CD4-positive, alpha-beta T cell (primary cell): Measurements from ENCODE around the gene RBMXL2. TPM values are rescaled to one million over a fixed set of nuclear protein-coding genes. Genes with fewer than 3 reads are reported as not detected.

Experiments used
- ATAC-seq: fragments of 200-7000 bp; cut with Tn5 transposase; one replicate; pipeline ENCODE4 v1.10.0; 2022; ENCODE audit warnings: mild to moderate bottlenecking; ENCODE audit not compliant: poor library complexity
- CTCF ChIA-PET: fragments of 350-600 bp; sonication (Branson Sonifier 250); formaldehyde crosslinking; loops from one replicate; lab custom pipeline; 2021; ENCODE audit warnings: antibody characterized with exemption, inconsistent platforms; lab: Charles Lee
- POLR2A ChIA-PET: fragments of 350-600 bp; sonication (Branson Sonifier 250); formaldehyde crosslinking; loops from one replicate; lab custom pipeline; 2021; ENCODE audit warnings: antibody characterized with exemption, inconsistent platforms; lab: Charles Lee
- DNase-seq, 14 experiments: peaks; one replicate each; pipeline ENCODE4 v3.0.0-alpha.2; 2013 to 2020; ENCODE audit warnings: mixed read lengths in 2 of 14
- H3K27ac ChIP-seq, 2 donors: one replicate each; pipeline versions ENCODE4 v1.5.1 to v1.7.0; 2013; ENCODE audit warnings: low read length in 2 of 2, low read depth in 1 of 2, mild to moderate bottlenecking in 1 of 2
- H3K27me3 ChIP-seq, 2 experiments: 1 replicate in 1 of 2; 2 replicates in 1 of 2; pipeline versions ENCODE4 v1.6.1 to v1.7.0; 2013; ENCODE audit warnings: low read length in 2 of 2, control low read depth in 1 of 2, mild to moderate bottlenecking in 1 of 2, moderate library complexity in 1 of 2; ENCODE audit not compliant: insufficient read depth in 2 of 2, control insufficient read depth in 1 of 2
- H3K36me3 ChIP-seq: one replicate; pipeline ENCODE4 v1.6.1; 2013; ENCODE audit warnings: low read length, control low read depth; ENCODE audit not compliant: insufficient read depth
- H3K4me1 ChIP-seq: one replicate; pipeline ENCODE4 v1.6.1; 2013; ENCODE audit warnings: low read length, control low read depth; ENCODE audit not compliant: insufficient read depth
- H3K4me3 ChIP-seq: one replicate; pipeline ENCODE4 v1.5.1; 2013; ENCODE audit warnings: mild to moderate bottlenecking, low read length, moderate library complexity
- H3K9me3 ChIP-seq, 2 experiments: 1 replicate in 1 of 2; 2 replicates in 1 of 2; pipeline versions ENCODE4 v1.6.1 to v1.7.0; 2013; ENCODE audit warnings: low read length in 2 of 2, mild to moderate bottlenecking in 2 of 2, control low read depth in 1 of 2, moderate library complexity in 1 of 2; ENCODE audit not compliant: control insufficient read depth in 1 of 2, insufficient read depth in 1 of 2
- H3K27ac Mint-ChIP-seq: one replicate; pipeline ENCODE4 v1.8.0; 2020; ENCODE audit warnings: mixed read lengths
- H3K27me3 Mint-ChIP-seq: one replicate; pipeline ENCODE4 v1.8.0; 2021; ENCODE audit warnings: mixed read lengths
- H3K36me3 Mint-ChIP-seq: one replicate; pipeline ENCODE4 v1.8.0; 2021; ENCODE audit warnings: low read depth, mixed read lengths
- H3K4me1 Mint-ChIP-seq: one replicate; pipeline ENCODE4 v1.8.0; 2021; ENCODE audit warnings: low read depth, mixed read lengths
- H3K4me3 Mint-ChIP-seq: one replicate; pipeline ENCODE4 v1.8.0; 2020; ENCODE audit warnings: mild to moderate bottlenecking, mixed read lengths
- H3K9me3 Mint-ChIP-seq: one replicate; pipeline ENCODE4 v1.8.0; 2020; ENCODE audit warnings: mixed read lengths
- intact Hi-C, 2 experiments: fragments of 100-400 bp; cut with DNase I in 1 of 2; cut with micrococcal nuclease in 1 of 2; formaldehyde crosslinking; loops; one replicate each; pipeline versions ENCODE4 v1.15.1 to v1.9.0; 2023 to 2025; cut with DNase I, micrococcal nuclease
- polyA plus RNA-seq, 2 donors: library from polyadenylated mRNA; unstranded; fragments of 120-200 nt; gene quantifications; one replicate each; pipeline ENCODE4 v1.2.1, GENCODE V29; 2013
- total RNA-seq, 174 experiments: library from RNA in 2 of 174; stranded (reverse) in 2 of 174; gene quantifications; one replicate each; pipeline ENCODE4 v1.2.3 and lab custom pipeline; 2021 to 2026
- TF ChIP-seq, protein P1 (sequence below): fragments of 200-600 bp; IDR thresholded peaks from one replicate; pipeline ENCODE4 v1.8.0; 2022; ENCODE audit warnings: antibody characterized with exemption, mild to moderate bottlenecking

RBMXL2 gene
- total RNA-seq, result under 1 TPM in 1 of 2 experiments, not detected in 1; 0.14 TPM
- not detected for polyA plus RNA-seq (2013, experiment 1 of 2)
- polyA plus RNA-seq (2013, experiment 2 of 2), result 0.04 TPM
- 0 to 0.13 (median 0) reads per million in 172 experiments for total RNA-seq (lab: John Stamatoyannopoulos, UW)

DNA sequence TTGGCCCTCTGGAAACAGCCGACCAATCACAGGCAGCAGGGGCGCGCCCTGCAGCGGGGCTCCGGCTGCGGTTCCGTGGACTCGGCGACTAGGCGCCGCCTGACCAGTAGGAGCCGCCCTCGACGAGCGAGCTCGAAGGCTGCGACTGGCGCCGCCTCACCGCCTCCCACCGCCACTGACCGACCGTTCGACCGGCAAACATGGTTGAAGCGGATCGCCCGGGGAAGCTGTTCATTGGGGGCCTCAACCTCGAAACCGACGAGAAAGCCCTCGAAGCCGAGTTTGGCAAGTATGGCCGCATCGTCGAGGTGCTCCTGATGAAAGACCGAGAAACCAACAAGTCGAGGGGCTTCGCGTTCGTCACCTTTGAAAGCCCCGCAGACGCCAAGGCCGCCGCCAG lies at the start of gene RBMXL2:
Gene RBMXL2 (plus strand): TSS at position 78 of the 400 bp plus-strand sequence. CDS start 123 bp downstream, at position 201.
- no peaks in the 10 kb centered on the region for H3K4me1 ChIP-seq
- TF ChIP-seq, protein P1, sequence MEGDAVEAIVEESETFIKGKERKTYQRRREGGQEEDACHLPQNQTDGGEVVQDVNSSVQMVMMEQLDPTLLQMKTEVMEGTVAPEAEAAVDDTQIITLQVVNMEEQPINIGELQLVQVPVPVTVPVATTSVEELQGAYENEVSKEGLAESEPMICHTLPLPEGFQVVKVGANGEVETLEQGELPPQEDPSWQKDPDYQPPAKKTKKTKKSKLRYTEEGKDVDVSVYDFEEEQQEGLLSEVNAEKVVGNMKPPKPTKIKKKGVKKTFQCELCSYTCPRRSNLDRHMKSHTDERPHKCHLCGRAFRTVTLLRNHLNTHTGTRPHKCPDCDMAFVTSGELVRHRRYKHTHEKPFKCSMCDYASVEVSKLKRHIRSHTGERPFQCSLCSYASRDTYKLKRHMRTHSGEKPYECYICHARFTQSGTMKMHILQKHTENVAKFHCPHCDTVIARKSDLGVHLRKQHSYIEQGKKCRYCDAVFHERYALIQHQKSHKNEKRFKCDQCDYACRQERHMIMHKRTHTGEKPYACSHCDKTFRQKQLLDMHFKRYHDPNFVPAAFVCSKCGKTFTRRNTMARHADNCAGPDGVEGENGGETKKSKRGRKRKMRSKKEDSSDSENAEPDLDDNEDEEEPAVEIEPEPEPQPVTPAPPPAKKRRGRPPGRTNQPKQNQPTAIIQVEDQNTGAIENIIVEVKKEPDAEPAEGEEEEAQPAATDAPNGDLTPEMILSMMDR, result no peak
- ChIA-PET CTCF (no interaction called here), POLR2A (no interaction called here)
- H3K36me3 ChIP-seq, result no peaks in the 10 kb centered on the region
- no peak within 1 kb of the TSS for H3K27ac ChIP-seq
- ATAC-seq (no peak), DNase-seq (peak in 1 of 14 experiments; percentile 10)
- Mint-ChIP-seq H3K4me3 (no peak within 1 kb of the TSS), H3K27ac (no peak within 1 kb of the TSS), H3K9me3 (no peaks in the 10 kb centered on the region), H3K27me3 (peaks cover 41% of the 10 kb centered on the region), H3K36me3 (no peaks in the 10 kb centered on the region), H3K4me1 (no peaks in the 10 kb centered on the region)
- H3K4me3 ChIP-seq, result no peak within 1 kb of the TSS
- peaks cover 4 to 12% of the 10 kb centered on the region in 2 experiments for H3K27me3 ChIP-seq
- intact Hi-C loops, result no loop called here
- peaks cover 0 to 11% of the 10 kb centered on the region in 2 experiments for H3K9me3 ChIP-seq

DNA sequence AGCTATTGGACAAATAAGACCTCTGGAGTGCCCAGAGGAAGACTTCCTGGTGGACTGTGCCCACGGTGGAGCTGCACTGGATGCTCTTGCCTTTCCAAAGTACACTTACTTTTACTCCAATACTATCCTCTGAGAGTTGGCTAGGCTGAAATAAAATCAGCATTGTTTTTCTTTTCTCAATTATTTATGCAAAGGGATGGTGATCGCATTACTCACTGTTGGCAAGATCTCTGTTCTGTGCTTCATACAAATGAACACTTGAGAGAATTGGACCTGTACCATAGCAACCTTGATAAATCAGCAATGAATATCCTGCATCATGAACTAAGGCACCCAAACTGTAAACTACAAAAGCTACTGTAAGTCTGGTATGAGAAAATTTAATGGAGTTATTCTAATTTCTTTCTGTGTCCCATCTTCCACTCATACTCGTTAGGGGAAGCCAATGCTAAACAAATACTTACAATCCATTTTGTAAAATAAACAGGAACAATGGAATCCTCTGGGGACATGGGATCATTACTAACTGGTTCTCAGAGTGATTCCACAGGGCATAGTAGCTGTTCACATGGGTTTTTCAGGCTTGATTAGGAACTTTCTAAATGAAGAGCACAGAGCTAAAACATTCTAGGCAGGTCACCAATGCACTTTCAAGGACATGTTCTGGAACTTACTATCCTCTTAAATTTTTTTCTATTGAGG lies 42.2 kb upstream of the RBMXL2 start:
- no peaks in the 10 kb centered on the region for H3K27me3 Mint-ChIP-seq
- H3K4me1 Mint-ChIP-seq, result no peaks in the 10 kb centered on the region
- POLR2A ChIA-PET, result no interaction called here
- TF ChIP-seq, protein P1, result no peak
- Histone ChIP-seq H3K36me3 (no peaks in the 10 kb centered on the region), H3K27ac (no peak overlapping the region), H3K9me3 (no peaks in the 10 kb centered on the region), H3K4me1 (no peaks in the 10 kb centered on the region), H3K4me3 (no peak overlapping the region), H3K27me3 (no peaks in the 10 kb centered on the region)
- ATAC-seq (no peak), DNase-seq (no peak)
- intact Hi-C loops, result no loop called here
- no peak overlapping the region for H3K4me3 Mint-ChIP-seq
- no peaks in the 10 kb centered on the region for H3K36me3 Mint-ChIP-seq
- CTCF ChIA-PET, result no interaction called here
- H3K9me3 Mint-ChIP-seq, result no peaks in the 10 kb centered on the region
- H3K27ac Mint-ChIP-seq, result no peak overlapping the region

DNA sequence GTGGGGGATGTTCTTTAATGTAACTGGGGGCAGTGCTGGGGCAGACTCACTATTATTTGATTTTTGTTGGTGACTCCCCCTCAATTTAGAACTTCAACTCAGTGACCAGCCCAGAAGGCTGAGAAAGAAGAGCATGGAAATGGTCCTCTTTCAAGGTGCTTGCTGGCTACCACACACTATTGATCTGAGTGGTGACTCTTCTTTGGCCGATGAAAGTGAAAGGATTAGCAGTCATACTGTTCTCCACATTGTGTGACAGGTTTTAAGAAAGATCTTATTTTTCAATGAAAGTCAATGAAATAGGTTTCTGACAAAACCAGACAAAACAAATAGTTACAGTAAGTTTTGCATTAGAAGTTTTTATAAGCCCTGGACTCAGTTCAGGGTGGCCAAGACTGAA lies 38.6 kb upstream of the RBMXL2 start:
- no peak overlapping the region for H3K27ac ChIP-seq
- TF ChIP-seq, protein P1, result no peak
- ChIA-PET CTCF (no interaction called here), POLR2A (no interaction called here)
- Mint-ChIP-seq H3K27me3 (no peaks in the 10 kb centered on the region), H3K27ac (no peak overlapping the region), H3K4me1 (no peaks in the 10 kb centered on the region), H3K36me3 (no peaks in the 10 kb centered on the region), H3K9me3 (no peaks in the 10 kb centered on the region), H3K4me3 (no peak overlapping the region)
- intact Hi-C loops, result no loop called here
- DNase-seq, result no peak
- H3K36me3 ChIP-seq, result no peaks in the 10 kb centered on the region
- no peaks in the 10 kb centered on the region for H3K27me3 ChIP-seq
- H3K4me1 ChIP-seq, result no peaks in the 10 kb centered on the region
- no peak overlapping the region for H3K4me3 ChIP-seq
- no peak for ATAC-seq
- no peaks in the 10 kb centered on the region for H3K9me3 ChIP-seq
